NCI-H526 treated with DMSO at 0.1 percent for 48 hours (cell line): ENCODE measurements around the gene HSD11B2.

Source experiments
- DNase-seq: peaks from one replicate; lab custom pipeline; 2025; lab: John Stamatoyannopoulos, UW

The HSD11B2 gene

GRCh38 chr16:67435758-67436164, 4.8 kb downstream of the HSD11B2 start:
- DNase-seq = no peak

GRCh38 chr16:67436640-67437193, 5.8 kb downstream of the HSD11B2 start:
- DNase-seq = no peak

GRCh38 chr16:67437513-67437912, 6.6 kb downstream of the HSD11B2 start:
- no peak for DNase-seq

- DNase-seq = no peak
Measured at GRCh38 chr16:67438098-67438791, 7.3 kb downstream of the HSD11B2 start.

- DNase-seq = no peak
Measured at GRCh38 chr16:67438824-67439393, 8.0 kb downstream of the HSD11B2 start.

GRCh38 chr16:67441271-67441753, 10.4 kb downstream of the HSD11B2 start:
- DNase-seq = no peak

- DNase-seq = no peak
Measured at GRCh38 chr16:67441907-67442306, 11.0 kb downstream of the HSD11B2 start.

- DNase-seq = no peak
Measured at GRCh38 chr16:67442581-67443255, 11.8 kb downstream of the HSD11B2 start.

GRCh38 chr16:67443265-67443664, 12.3 kb downstream of the HSD11B2 start:
- DNase-seq = no peak

- no peak for DNase-seq
Measured at GRCh38 chr16:67444259-67445125, 13.6 kb downstream of the HSD11B2 start.

- DNase-seq = no peak
Measured at GRCh38 chr16:67445126-67445426, 14.2 kb downstream of the HSD11B2 start.

GRCh38 chr16:67445441-67445912, 14.6 kb downstream of the HSD11B2 start:
- no peak for DNase-seq

- no peak for DNase-seq
Measured at GRCh38 chr16:67445913-67446907, 15.3 kb downstream of the HSD11B2 start.

GRCh38 chr16:67446968-67447507, 16.1 kb downstream of the HSD11B2 start:
- DNase-seq = no peak

- no peak for DNase-seq
Measured at GRCh38 chr16:67447508-67448076, 16.7 kb downstream of the HSD11B2 start.

- DNase-seq = no peak
Measured at GRCh38 chr16:67448580-67448979, 17.7 kb downstream of the HSD11B2 start.

GRCh38 chr16:67449336-67449735, 18.4 kb downstream of the HSD11B2 start:
- no peak for DNase-seq

- DNase-seq = no peak
Measured at GRCh38 chr16:67449739-67450138, 18.8 kb downstream of the HSD11B2 start.

- no peak for DNase-seq
Measured at GRCh38 chr16:67451061-67451703, 20.3 kb downstream of the HSD11B2 start.
